ENCODE data around the gene CDH5. TPM values are rescaled to one million over a fixed set of nuclear protein-coding genes. Genes with fewer than 3 reads are reported as not detected.
"Not testable (repeated sequence)": the region's sequence is repeated elsewhere in the genome, so short reads cannot be mapped to it uniquely, and the experiment has no call there.

Gene CDH5
- total RNA-seq, 1 donor from 2014 or later, result 0.63 TPM

- DNase-seq (ENCODE audit: low read depth), result no peak
- H3K4me3 ChIP-seq (ENCODE audit: low read depth, low read length), result no peak overlapping the region
- TF ChIP-seq CTCF (conservative IDR thresholded peaks at IDR 0.05; ENCODE audit: low read depth, low read length), result no peak
Measured at GRCh38 chr16:66442502-66443268, 76.2 kb downstream of the CDH5 start.

GRCh38 chr16:66443269-66443652 is 76.8 kb downstream of the CDH5 start:
- TF ChIP-seq CTCF (conservative IDR thresholded peaks at IDR 0.05; ENCODE audit: low read depth, low read length), result no peak
- H3K4me3 ChIP-seq (ENCODE audit: low read depth, low read length), result no peak overlapping the region
- no peak for DNase-seq (ENCODE audit: low read depth)

- DNase-seq (ENCODE audit: low read depth), result no peak
- no peak overlapping the region for H3K4me3 ChIP-seq (ENCODE audit: low read depth, low read length)
- no peak for TF ChIP-seq CTCF (conservative IDR thresholded peaks at IDR 0.05; ENCODE audit: low read depth, low read length)
Measured at GRCh38 chr16:66444049-66444481, 77.6 kb downstream of the CDH5 start.

GRCh38 chr16:66446737-66447136 is 80.2 kb downstream of the CDH5 start:
- DNase-seq (ENCODE audit: low read depth), result no peak
- no peak overlapping the region for H3K4me3 ChIP-seq (ENCODE audit: low read depth, low read length)
- TF ChIP-seq CTCF (conservative IDR thresholded peaks at IDR 0.05; ENCODE audit: low read depth, low read length), result no peak

- TF ChIP-seq CTCF (conservative IDR thresholded peaks at IDR 0.05; ENCODE audit: low read depth, low read length), result no peak
- H3K4me3 ChIP-seq (ENCODE audit: low read depth, low read length), result no peak overlapping the region
- DNase-seq (ENCODE audit: low read depth), result no peak
Measured at GRCh38 chr16:66447491-66447890, 81.0 kb downstream of the CDH5 start.

GRCh38 chr16:66451548-66451947 is 85.1 kb downstream of the CDH5 start:
- H3K4me3 ChIP-seq (ENCODE audit: low read depth, low read length), result no peak overlapping the region
- TF ChIP-seq CTCF (conservative IDR thresholded peaks at IDR 0.05; ENCODE audit: low read depth, low read length), result no peak
- no peak for DNase-seq (ENCODE audit: low read depth)

GRCh38 chr16:66453230-66453629 is 86.7 kb downstream of the CDH5 start:
- H3K4me3 ChIP-seq (ENCODE audit: low read depth, low read length); DNase-seq (ENCODE audit: low read depth): not testable (repeated sequence)

Other genes with a start within 250 kb of the CDH5 start
- gene BEAN1, start 60.6 kb downstream of the CDH5 start, total RNA-seq, result 2.3 and 7.0 TPM in 2 replicates
- gene TK2, start 183.4 kb downstream of the CDH5 start, total RNA-seq, result 13.7 and 20.1 TPM in 2 replicates
- gene CKLF, start 185.9 kb downstream of the CDH5 start, total RNA-seq, result 136 and 159 TPM in 2 replicates
- 4.3 and 5.0 TPM in 2 replicates for gene CMTM1, start 199.7 kb downstream of the CDH5 start, total RNA-seq
- gene CMTM2, start 212.8 kb downstream of the CDH5 start, total RNA-seq, result 0.29 and 1.8 TPM in 2 replicates
- 122 and 141 TPM in 2 replicates for gene CMTM3, start 238.0 kb downstream of the CDH5 start, total RNA-seq

Measured in epithelial cell of proximal tubule (primary cell).